ENCODE results near the gene ABCA4.
A peak's percentile ranks its signal among the peaks of the same experiment; 100 is the strongest.

Gene ABCA4

DNA sequence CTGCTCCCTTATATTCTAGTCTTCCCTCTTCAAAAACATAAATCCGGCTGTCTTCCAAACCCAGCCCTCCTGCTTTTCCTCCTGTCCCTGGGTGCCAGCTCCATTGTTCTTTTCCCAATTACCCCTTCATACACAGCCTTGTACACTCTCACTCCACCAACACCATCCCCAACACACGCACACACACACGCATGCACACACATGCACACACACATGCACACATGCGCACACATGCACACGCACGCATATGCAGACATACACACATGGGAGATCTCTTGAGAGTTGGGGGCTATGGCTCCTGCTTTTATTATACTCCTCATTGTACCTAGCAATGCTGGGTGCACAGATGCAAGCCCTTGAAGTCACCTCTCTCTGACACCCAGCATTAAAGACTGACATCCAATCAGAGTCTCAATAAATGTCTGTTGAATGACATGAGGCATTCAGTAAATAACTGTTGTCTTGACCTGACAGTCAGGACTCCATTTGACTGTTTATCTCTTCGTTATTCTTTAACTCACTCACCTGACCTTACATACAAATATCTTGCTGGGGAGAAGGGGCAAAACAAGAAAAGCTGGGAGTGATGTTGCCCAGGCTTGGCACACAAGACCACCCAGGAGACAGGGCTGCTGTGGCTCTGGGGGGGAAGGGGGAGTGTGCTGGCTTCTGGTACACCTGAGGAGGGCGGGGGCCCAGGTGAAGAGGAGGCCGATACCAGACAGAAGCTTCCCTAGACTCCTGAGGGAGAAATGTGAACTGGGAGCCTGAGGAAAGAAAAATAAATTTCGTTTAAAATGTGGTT, 16.0 kb downstream of the ABCA4 start:
- TF ChIP-seq, protein P1, sequence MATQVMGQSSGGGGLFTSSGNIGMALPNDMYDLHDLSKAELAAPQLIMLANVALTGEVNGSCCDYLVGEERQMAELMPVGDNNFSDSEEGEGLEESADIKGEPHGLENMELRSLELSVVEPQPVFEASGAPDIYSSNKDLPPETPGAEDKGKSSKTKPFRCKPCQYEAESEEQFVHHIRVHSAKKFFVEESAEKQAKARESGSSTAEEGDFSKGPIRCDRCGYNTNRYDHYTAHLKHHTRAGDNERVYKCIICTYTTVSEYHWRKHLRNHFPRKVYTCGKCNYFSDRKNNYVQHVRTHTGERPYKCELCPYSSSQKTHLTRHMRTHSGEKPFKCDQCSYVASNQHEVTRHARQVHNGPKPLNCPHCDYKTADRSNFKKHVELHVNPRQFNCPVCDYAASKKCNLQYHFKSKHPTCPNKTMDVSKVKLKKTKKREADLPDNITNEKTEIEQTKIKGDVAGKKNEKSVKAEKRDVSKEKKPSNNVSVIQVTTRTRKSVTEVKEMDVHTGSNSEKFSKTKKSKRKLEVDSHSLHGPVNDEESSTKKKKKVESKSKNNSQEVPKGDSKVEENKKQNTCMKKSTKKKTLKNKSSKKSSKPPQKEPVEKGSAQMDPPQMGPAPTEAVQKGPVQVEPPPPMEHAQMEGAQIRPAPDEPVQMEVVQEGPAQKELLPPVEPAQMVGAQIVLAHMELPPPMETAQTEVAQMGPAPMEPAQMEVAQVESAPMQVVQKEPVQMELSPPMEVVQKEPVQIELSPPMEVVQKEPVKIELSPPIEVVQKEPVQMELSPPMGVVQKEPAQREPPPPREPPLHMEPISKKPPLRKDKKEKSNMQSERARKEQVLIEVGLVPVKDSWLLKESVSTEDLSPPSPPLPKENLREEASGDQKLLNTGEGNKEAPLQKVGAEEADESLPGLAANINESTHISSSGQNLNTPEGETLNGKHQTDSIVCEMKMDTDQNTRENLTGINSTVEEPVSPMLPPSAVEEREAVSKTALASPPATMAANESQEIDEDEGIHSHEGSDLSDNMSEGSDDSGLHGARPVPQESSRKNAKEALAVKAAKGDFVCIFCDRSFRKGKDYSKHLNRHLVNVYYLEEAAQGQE (IDR thresholded peaks at IDR 0.05; ENCODE audit: insufficient read depth in 1 of 2, low read depth in 2 of 2, low read length in 2 of 2): no peak
- no peak for TF ChIP-seq SIN3A (IDR thresholded peaks at IDR 0.05; ENCODE audit: borderline replicate concordance, insufficient read depth, low read length)
- no peak for TF ChIP-seq FOXP2 (optimal IDR thresholded peaks at IDR 0.05; ENCODE audit: borderline replicate concordance, extremely low read depth, extremely low read length, insufficient read depth)
- TF ChIP-seq POLR2AphosphoS5 (IDR thresholded peaks at IDR 0.05; ENCODE audit: low read depth, low read length): no peak
- no peak for TF ChIP-seq TAF1 (IDR thresholded peaks at IDR 0.05; ENCODE audit: borderline replicate concordance, insufficient read depth, low read length)

DNA sequence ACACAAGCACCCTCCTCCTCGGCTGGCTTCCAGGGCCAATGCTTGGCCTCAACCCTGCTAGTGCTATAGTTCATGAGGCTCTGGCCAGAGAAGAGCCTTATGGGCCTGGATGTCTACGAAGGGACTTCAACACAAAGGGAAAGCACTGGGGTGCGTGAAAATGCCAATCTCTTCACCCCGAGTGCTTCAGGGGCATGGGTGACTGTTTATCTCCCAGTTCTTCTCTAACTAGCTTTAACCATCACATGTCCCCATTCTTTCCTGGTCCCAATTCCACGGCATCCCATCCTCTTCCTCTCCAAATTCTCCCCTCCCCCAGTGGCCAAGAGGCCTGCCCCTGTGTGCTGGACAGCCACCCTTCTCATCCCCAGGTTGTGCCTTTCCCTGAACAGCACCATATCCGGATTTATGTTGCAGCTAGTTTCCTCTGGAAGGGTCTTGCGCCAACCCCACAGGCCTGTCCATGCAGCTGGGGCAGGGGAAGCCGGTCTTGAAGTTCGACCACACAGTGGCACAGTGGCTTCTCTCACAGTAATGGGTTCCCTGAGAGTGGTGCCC, 16.7 kb downstream of the ABCA4 start:
- no peak for TF ChIP-seq FOXP2 (optimal IDR thresholded peaks at IDR 0.05; ENCODE audit: borderline replicate concordance, extremely low read depth, extremely low read length, insufficient read depth)
- TF ChIP-seq, protein P1 (IDR thresholded peaks at IDR 0.05; ENCODE audit: insufficient read depth in 1 of 2, low read depth in 2 of 2, low read length in 2 of 2): peak in 1 of 2 experiments; percentile 60; a peak in 1 of 4 replicates

DNA sequence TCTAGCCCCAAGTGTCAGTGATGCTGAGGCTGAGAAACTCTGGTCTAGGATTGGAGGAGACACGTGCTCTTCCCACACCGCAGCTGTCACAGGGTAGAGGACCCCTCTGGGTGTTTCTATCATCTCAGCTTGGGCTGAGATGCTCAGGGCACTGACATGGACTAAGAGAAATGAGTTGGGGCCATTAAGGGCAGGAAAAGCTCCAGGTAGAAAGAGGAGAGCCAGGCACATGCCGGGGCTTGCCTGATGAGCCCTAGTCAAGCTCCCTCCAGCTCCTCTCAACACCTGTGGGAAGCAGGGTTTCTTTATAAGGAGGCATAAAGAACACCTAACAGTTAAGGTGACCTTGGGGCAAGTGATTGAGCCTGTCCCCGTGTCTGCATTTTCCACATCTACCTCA, 17.3 kb downstream of the ABCA4 start:
- TF ChIP-seq FOXP2 (optimal IDR thresholded peaks at IDR 0.05; ENCODE audit: borderline replicate concordance, extremely low read depth, extremely low read length, insufficient read depth) (no peak), POLR2AphosphoS5 (IDR thresholded peaks at IDR 0.05; ENCODE audit: low read depth, low read length) (no peak), SIN3A (IDR thresholded peaks at IDR 0.05; ENCODE audit: borderline replicate concordance, insufficient read depth, low read length) (no peak), TAF1 (IDR thresholded peaks at IDR 0.05; ENCODE audit: borderline replicate concordance, insufficient read depth, low read length) (no peak)
- TF ChIP-seq, protein P1 (IDR thresholded peaks at IDR 0.05; ENCODE audit: insufficient read depth in 1 of 2, low read depth in 2 of 2, low read length in 2 of 2): no peak

DNA sequence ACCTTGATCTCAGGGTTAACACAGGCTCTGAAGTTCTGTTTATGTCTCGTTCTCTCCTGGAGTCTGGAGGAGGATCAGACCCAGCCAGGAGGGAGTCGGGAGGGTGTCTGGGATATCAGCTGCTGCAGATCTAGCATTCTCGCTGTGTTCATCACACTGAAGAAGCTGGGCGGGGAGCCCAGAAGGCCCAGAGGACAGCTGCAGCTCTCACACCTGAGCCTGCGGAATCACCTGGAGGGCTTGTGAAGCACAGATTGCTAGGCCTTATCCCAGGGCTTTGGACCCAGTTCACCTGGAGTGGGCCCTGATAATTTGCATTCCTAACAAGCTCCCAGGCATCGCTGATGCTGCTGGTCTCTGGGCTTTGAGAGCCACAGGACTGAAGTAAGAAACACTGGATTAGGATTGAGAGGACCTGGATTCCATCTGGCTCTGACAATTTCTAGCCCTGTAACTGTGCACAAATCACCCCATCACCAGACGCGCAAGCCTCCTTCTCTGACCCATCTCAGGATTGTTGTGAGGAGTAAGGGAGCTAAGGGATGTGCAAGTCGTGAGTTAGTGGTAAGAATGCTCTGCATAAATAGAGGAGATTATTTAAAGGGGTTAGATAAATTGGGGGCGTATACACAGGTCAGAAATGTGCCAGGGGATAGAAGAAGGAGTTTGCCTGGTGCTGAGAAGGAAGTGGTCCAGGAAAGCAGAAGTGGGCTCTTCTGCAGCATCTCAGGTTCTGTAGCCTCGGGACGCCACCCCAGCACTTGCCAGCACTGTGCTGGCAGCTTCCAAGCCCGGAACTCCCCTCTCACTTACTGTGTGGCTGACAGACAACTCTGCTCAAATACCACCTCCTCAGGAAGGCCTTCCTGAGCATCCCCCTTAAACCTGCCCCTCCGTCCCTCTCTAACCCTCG, 19.1 kb downstream of the ABCA4 start:
- no peak for TF ChIP-seq POLR2AphosphoS5 (IDR thresholded peaks at IDR 0.05; ENCODE audit: low read depth, low read length)

DNA sequence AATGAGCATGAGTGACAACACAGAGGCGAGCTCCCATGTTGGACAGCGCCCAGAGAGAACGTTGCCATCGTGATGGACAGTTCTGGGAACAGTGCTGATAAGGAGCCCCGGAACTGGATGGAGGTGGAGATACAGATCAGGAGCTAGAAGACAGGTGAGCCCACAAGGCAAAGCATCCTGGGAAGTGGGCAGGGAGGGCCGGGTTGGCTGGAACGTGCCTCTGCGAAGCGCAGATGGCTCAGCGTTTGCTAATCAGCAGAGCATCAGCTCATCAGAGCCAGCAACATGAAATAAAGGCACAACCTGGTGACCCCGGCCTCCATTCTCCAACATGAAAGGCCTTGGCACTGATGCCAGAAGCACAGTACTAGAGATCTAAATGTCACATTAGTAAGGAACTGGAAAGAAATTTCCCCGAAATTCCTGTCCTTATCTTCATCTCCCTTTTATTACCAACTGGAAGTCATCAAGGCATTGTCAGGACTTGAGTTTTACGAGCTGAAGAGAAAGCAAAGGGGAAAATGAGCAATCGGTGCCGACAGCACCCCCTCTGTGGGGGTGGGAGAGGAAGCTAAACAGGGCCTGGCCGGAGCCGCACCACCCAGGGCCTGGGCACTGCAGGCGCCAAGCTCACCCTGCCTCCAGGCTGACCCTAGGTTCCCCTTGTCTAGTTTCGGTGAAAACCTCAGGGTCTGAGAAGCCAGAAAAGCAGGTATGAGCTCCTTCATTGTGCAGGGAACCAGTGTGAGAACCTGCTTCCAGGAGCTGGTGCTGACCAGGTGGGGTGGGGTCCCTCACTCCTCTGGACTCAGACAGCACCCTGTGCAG, 19.9 kb downstream of the ABCA4 start:
- TF ChIP-seq SIN3A (IDR thresholded peaks at IDR 0.05; ENCODE audit: borderline replicate concordance, insufficient read depth, low read length): no peak
- TF ChIP-seq, protein P1 (IDR thresholded peaks at IDR 0.05; ENCODE audit: insufficient read depth in 1 of 2, low read depth in 2 of 2, low read length in 2 of 2): peak; percentile 83 to 90

Measured in PFSK-1 (cell line).